Measurements from ENCODE around the gene SLF2. TPM values are rescaled to one million over a fixed set of nuclear protein-coding genes. Genes with fewer than 3 reads are reported as not detected.

SLF2 gene
- total and polyA plus RNA-seq, 2 of the 13 experiments (the other 11 are each of a cell fraction or from before 2014, with no cell fraction given): 12.2 to 48.1 TPM

DNA sequence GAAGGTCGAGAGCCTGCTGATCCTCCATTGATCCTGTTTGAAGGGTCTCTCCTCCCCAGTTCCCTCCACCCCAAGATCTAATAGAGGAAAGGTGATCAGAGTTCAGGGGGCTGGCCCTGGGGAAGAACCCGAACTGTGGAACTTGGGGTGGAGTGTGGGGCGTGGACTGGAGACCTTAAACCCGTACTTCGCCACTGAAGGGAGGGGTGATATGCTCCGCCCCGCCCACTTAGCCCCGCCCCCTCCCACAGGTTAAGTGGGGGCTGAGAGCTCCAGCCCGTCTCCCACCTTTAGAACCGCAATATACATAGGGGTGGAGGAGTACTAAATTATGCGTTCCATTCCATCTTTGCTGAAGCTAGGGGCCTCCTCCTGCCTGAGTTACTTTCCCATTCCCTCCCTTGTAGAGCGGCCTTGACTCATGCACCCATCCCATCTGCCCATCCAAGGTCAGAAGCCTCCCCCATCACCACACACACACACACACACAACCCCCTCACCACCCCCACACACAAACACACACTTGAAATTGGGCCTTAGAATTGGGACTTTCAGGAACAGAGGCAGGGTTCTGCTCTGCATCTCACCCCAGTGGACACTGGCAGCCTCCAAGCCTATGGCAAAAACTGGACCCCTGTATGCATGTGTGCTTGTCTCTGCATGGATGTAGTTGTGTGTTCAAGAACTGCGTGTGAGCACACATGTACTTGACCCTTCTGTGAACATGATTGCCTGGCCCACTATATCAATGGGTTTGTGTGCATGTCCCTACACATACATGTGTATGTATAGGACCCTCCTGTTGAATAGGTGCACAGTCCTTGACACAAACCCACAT, 57.5 kb downstream of the SLF2 start (continued):
- TF ChIP-seq SYNCRIP (IDR thresholded peaks at IDR 0.05; ENCODE audit: insufficient read depth, low read depth, low read length) (no peak), HOXA5 (CRISPR knock-in tag; IDR thresholded peaks at IDR 0.05) (0 out of 2 replicates have a peak, but pooled peaks have one; percentile 36), TARDBP (CRISPR knock-in tag; IDR thresholded peaks at IDR 0.05) (peak; percentile 59; the same call in 1 of the 2 replicates), ZNF34 (CRISPR knock-in tag; IDR thresholded peaks at IDR 0.05; ENCODE audit: borderline replicate concordance) (no peak), THYN1 (CRISPR knock-in tag; IDR thresholded peaks at IDR 0.05; ENCODE audit: borderline replicate concordance, low read depth) (no peak), ZNF121 (CRISPR knock-in tag; IDR thresholded peaks at IDR 0.05) (no peak), MYC (CRISPR knock-in tag; IDR thresholded peaks at IDR 0.05; ENCODE audit: borderline replicate concordance) (peak; percentile 3; the same call in 1 of the 2 replicates), ZNF12 (CRISPR knock-in tag; IDR thresholded peaks at IDR 0.05) (no peak), TEAD2 (CRISPR knock-in tag; IDR thresholded peaks at IDR 0.05) (no peak), TOE1 (CRISPR knock-in tag; IDR thresholded peaks at IDR 0.05) (no peak), GATAD2A (CRISPR knock-in tag; IDR thresholded peaks at IDR 0.05) (peak; percentile 39), ZNF142 (CRISPR knock-in tag; IDR thresholded peaks at IDR 0.05) (no peak), ZNF775 (CRISPR knock-in tag; IDR thresholded peaks at IDR 0.05; ENCODE audit: borderline replicate concordance) (no peak), CENPX (CRISPR knock-in tag; IDR thresholded peaks at IDR 0.05) (no peak), MTF2 (CRISPR knock-in tag; IDR thresholded peaks at IDR 0.05; ENCODE audit: borderline replicate concordance) (no peak), ELF1 (CRISPR knock-in tag; IDR thresholded peaks at IDR 0.05) (no peak), ATRX (CRISPR knock-in tag; IDR thresholded peaks at IDR 0.05; ENCODE audit: borderline replicate concordance) (no peak), MAZ (IDR thresholded peaks at IDR 0.05; ENCODE audit: borderline replicate concordance, low read depth, low read length) (0 out of 2 replicates have a peak, but pooled peaks have one; percentile 22), MAZ (CRISPR knock-in tag; IDR thresholded peaks at IDR 0.05; ENCODE audit: low read depth) (no peak)
- TF ChIP-seq, protein P1, sequence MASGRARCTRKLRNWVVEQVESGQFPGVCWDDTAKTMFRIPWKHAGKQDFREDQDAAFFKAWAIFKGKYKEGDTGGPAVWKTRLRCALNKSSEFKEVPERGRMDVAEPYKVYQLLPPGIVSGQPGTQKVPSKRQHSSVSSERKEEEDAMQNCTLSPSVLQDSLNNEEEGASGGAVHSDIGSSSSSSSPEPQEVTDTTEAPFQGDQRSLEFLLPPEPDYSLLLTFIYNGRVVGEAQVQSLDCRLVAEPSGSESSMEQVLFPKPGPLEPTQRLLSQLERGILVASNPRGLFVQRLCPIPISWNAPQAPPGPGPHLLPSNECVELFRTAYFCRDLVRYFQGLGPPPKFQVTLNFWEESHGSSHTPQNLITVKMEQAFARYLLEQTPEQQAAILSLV (CRISPR knock-in tag; IDR thresholded peaks at IDR 0.05; ENCODE audit: borderline replicate concordance): 0 out of 2 replicates have a peak, but pooled peaks have one; percentile 69

Measured in HepG2 (cell line).